Non-pigmented ciliary epithelial cell (primary cell): ENCODE measurements around the gene EFNA3.

Source experiments
- DNase-seq: peaks from one replicate; pipeline ENCODE4 v3.0.0-alpha.2; 2010; ENCODE audit warnings: low read depth

Gene EFNA3

DNA sequence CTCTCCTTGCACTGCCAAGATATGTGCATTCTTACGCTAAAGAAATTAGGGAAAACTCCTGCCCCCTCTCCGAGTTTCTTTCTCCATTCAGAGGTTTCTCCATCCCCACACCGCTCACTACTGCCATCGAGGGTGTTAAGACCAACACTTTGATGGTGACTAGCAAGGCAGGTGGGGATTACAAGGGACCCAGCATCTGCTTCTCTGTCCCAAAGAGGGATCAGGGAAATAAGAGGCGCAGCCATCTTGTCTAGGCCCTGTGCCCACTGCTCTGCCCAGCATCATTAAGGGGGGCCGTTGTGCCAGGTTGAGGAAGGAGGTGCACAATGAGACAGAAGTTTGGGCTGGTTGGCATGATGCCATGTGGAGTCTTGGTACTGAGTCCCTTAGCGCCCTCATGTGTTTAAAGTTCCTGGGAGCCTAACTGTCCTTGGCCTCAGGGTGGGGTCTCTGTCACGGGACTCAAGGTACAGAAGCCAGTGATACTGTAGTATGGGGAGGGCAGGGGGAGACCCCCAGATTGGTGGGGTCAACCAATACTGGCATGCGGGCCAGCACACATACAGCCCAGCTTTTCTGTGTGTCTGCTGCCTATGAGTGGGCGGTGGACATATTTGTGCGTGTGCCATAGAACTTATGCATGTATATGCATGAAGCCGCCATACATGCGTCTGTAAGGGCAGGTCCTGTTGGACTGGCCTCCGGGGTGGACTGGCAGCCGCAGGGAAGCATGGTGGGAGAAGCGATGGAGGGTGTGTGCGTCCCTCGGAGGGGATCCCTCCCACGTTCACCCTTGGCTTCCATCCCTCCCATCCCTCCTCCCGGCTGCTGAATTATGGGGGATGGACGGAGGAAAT, 5.5 kb downstream of the EFNA3 start:
- DNase-seq, result no peak

GRCh38 chr1:155084722-155085503, 6.3 kb downstream of the EFNA3 start:
- peak; percentile 60 for DNase-seq

DNA sequence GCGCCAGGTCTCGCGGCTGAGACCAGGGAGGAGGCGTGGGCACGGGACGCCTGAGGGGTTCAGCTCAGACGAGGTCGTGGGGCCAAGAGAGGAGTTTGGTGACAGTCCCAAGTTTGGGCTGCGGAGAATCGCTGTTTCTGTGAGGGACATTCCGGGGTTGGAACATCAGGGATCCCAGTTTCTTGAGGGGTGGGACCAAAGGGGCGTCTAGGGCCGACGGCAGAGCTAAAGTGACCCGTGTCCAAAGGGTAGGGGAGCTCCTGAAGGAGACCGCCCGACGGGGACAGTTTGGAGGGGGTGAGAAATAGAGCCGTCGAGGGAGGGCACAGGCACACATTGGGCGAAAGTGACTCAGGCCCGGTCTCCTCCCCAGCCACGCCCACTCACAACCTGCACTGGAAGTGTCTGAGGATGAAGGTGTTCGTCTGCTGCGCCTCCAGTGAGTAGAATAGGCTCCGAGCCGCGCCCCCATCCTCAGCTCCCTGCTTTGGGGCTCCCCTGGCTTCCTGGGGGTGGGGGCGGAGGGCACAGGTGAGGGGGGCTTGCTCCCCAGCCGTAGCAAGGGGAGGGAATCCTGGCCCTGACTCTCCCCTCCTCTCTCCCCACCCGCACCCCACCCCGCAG, 7.0 kb downstream of the EFNA3 start:
- no peak for DNase-seq

GRCh38 chr1:155086128-155086741, 7.6 kb downstream of the EFNA3 start:
- no peak for DNase-seq

DNA sequence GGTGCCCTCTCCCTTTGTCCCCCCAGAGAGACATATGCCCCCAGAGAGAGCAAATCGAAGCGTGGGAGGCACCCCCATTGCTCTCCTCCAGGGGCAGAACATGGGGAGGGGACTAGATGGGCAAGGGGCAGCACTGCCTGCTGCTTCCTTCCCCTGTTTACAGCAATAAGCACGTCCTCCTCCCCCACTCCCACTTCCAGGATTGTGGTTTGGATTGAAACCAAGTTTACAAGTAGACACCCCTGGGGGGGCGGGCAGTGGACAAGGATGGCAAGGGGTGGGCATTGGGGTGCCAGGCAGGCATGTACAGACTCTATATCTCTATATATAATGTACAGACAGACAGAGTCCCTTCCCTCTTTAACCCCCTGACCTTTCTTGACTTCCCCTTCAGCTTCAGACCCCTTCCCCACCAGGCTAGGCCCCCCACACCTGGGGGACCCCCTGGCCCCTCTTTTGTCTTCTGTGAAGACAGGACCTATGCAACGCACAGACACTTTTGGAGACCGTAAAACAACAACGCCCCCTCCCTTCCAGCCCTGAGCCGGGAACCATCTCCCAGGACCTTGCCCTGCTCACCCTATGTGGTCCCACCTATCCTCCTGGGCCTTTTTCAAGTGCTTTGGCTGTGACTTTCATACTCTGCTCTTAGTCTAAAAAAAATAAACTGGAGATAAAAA, 8.4 kb downstream of the EFNA3 start:
- DNase-seq, result no peak

GRCh38 chr1:155091071-155092051, 12.7 kb downstream of the EFNA3 start:
- DNase-seq, result no peak

DNA sequence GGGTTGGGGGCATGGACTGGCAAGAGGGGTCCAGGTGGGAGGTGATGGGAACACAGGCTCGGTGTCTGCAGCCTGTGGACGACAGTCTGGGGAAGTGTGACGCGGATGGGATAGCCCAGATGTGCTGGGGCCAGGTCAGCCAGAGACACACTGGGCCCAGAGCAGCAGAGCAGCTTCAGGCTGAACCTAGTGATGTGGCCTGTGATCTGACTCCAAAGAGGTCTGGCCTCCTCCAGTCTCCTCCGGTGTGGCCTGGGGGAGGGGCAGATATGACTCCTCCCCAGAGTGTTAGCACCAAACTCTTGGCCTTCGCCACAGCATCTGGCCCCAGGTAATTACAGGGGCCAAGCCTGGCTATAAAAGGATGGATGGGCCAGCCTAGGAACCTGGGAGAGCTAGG, 13.5 kb downstream of the EFNA3 start:
- no peak for DNase-seq

- DNase-seq, result no peak
These were observed 14.0 kb downstream of the EFNA3 start for GRCh38 chr1:155092641-155093040.

- DNase-seq, result no peak
These were observed 15.4 kb downstream of the EFNA3 start for GRCh38 chr1:155093911-155094621.

GRCh38 chr1:155094622-155094948, 15.9 kb downstream of the EFNA3 start:
- no peak for DNase-seq

- DNase-seq, result no peak
These were observed 20.7 kb downstream of the EFNA3 start for GRCh38 chr1:155099331-155099730.

GRCh38 chr1:155103325-155103724, 24.7 kb downstream of the EFNA3 start:
- no peak for DNase-seq

GRCh38 chr1:155104605-155105534, 26.2 kb downstream of the EFNA3 start:
- DNase-seq, result no peak

DNA sequence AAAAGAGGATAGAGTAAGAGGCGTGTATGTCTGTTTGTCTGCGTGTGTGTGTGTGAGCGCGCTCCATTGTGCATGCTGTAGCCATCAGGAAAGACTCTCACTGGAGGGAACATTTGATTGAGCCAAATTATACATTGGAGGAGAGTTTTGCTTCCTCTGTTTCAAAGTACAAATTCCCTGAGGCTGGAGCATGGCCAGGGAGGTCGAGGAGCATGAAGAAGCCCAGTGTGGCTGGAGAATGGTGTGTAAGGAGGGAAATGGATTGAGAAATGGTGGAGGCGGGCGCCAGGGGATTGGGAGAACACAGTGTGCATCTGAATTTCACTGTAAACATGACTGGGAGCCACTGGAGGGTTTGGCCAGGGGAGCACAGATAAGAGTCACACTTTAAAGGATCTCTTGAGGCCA, 27.0 kb downstream of the EFNA3 start:
- no peak for DNase-seq

GRCh38 chr1:155106862-155107261, 28.2 kb downstream of the EFNA3 start:
- no peak for DNase-seq

- DNase-seq, result no peak
These were observed 28.9 kb downstream of the EFNA3 start for GRCh38 chr1:155107309-155108264.

GRCh38 chr1:155108296-155108695, 29.7 kb downstream of the EFNA3 start:
- DNase-seq, result no peak

DNA sequence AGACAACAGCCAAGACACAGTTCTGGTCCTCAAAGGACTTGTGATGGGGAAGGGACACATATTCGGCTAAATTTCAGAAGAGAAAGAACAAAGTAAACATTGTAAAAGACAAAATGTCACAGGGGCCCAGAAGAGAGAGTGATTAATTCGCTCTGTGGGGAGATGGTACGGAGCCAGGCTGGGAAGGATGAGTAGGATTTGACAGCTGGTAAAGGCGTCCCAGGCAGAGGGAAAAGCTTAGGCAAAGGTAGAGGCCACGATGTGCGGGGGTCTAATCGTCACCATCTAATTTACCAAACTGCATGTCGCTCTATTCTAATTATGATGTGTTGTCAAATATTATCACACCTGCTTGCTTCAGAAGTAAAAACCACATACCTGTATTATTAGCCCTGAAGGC, 31.7 kb downstream of the EFNA3 start:
- DNase-seq, result no peak
